SK-N-SH (cell line): Measurements from ENCODE around the gene ARHGEF17. TPM values are rescaled to one million over a fixed set of nuclear protein-coding genes. Genes with fewer than 3 reads are reported as not detected.

ENCODE experiments used
- CTCF ChIA-PET: fragments of 300-600, 350-600 bp; formaldehyde crosslinking; extraction: SDS; loops from one replicate; lab custom pipeline; 2021; lab: Yijun Ruan, JAX
- POLR2A ChIA-PET: fragments of 350-600 bp; sonication (Branson Sonifier 250); formaldehyde crosslinking; extraction: SDS; loops from one replicate; lab custom pipeline; 2020; ENCODE audit warnings: antibody characterized with exemption, inconsistent platforms; lab: Yijun Ruan, JAX
- DNase-seq: peaks from one replicate; pipeline ENCODE4 v3.0.0; 2012
- H2AFZ ChIP-seq: fragments of 200-600 bp; sonication (generic); 2 replicates; pipeline ENCODE4 v1.8.1; 2016; ENCODE audit warnings: antibody characterized with exemption, mild to moderate bottlenecking, low read depth
- H3F3A ChIP-seq: fragments of 200-600 bp; sonication (generic); replicated peaks from 2 replicates; pipeline ENCODE3; 2016; ENCODE audit warnings: antibody characterized with exemption, mild to moderate bottlenecking; ENCODE audit not compliant: insufficient read depth
- H3K27ac ChIP-seq, 2 experiments: fragments of 200-500 bp in 1 of 2; fragments of 200-600 bp in 1 of 2; sonication (Bioruptor generic) in 1 of 2; sonication (generic), shearing (Covaris generic) in 1 of 2; 2 replicates each; pipeline versions ENCODE4 v1.5.1 to v1.6.1; 2014 to 2016; ENCODE audit warnings: low read depth in 2 of 2, inconsistent platforms in 1 of 2, low read length in 1 of 2, mild to moderate bottlenecking in 1 of 2, mixed read lengths in 1 of 2
- H3K27me3 ChIP-seq: fragments of 200-600 bp; sonication (generic), shearing (Covaris generic); 2 replicates; pipeline ENCODE4 v1.6.1; 2016; ENCODE audit warnings: mixed run types; ENCODE audit not compliant: insufficient read depth
- H3K36me3 ChIP-seq, 2 experiments: fragments of 200-500 bp in 1 of 2; fragments of 200-600 bp in 1 of 2; sonication (Bioruptor generic) in 1 of 2; sonication (generic) in 1 of 2; replicated peaks in 1 of 2; 2 replicates each; pipeline versions ENCODE3 to v1.5.1; 2014 to 2016; ENCODE audit warnings: low read length in 1 of 2, mild to moderate bottlenecking in 1 of 2; ENCODE audit not compliant: insufficient read depth in 2 of 2, control insufficient read depth in 1 of 2
- H3K4me1 ChIP-seq, 2 experiments: fragments of 200-500 bp in 1 of 2; fragments of 200-600 bp in 1 of 2; sonication (Bioruptor generic) in 1 of 2; sonication (generic), shearing (Covaris generic) in 1 of 2; 2 replicates each; pipeline versions ENCODE4 v1.5.1 to v1.6.1; 2014 to 2016; ENCODE audit warnings: low read depth in 1 of 2, low read length in 1 of 2, mixed run types in 1 of 2; ENCODE audit not compliant: insufficient read depth in 2 of 2, control insufficient read depth in 1 of 2
- H3K4me2 ChIP-seq: fragments of 200-600 bp; sonication (generic), shearing (Covaris generic); 2 replicates; pipeline ENCODE4 v1.6.1; 2017; ENCODE audit warnings: mixed run types
- H3K4me3 ChIP-seq, 2 experiments: fragments of 200-500 bp in 1 of 2; fragments of 200-600 bp in 1 of 2; sonication (Bioruptor generic) in 1 of 2; sonication (generic), shearing (Covaris generic) in 1 of 2; 2 replicates each; pipeline versions ENCODE4 v1.5.1 to v1.8.1; 2014 to 2016; ENCODE audit warnings: low read depth in 2 of 2, inconsistent platforms in 1 of 2, low read length in 1 of 2, mild to moderate bottlenecking in 1 of 2, mixed read lengths in 1 of 2, moderate library complexity in 1 of 2
- H3K79me2 ChIP-seq: fragments of 200-600 bp; sonication (generic); 2 replicates; pipeline ENCODE4 v1.8.1; 2017; ENCODE audit warnings: mild to moderate bottlenecking; ENCODE audit not compliant: insufficient read depth
- H3K9ac ChIP-seq: fragments of 200-600 bp; sonication (generic); 2 replicates; pipeline ENCODE4 v1.6.1; 2017; ENCODE audit warnings: mixed run types
- H3K9me2 ChIP-seq: fragments of 200-600 bp; sonication (generic); 2 replicates; pipeline ENCODE4 v1.6.1; 2017; ENCODE audit warnings: mixed run types
- H3K9me3 ChIP-seq: fragments of 200-600 bp; sonication (generic); 2 replicates; pipeline ENCODE4 v1.6.1; 2017; ENCODE audit warnings: mixed run types, mild to moderate bottlenecking, moderate library complexity
- H4K20me1 ChIP-seq: fragments of 200-600 bp; sonication (generic); 2 replicates; pipeline ENCODE4 v1.6.1; 2017; ENCODE audit warnings: mild to moderate bottlenecking, mixed run types; ENCODE audit not compliant: insufficient read depth
- CHD2 ChIP-seq: fragments of 150-350 bp; IDR thresholded peaks from 2 replicates; pipeline ENCODE4 v1.6.1; 2018; ENCODE audit warnings: low read length; ENCODE audit not compliant: partially characterized antibody
- CTCF ChIP-seq: fragments of 200-600 bp; sonication (generic); IDR thresholded peaks from 2 replicates; pipeline ENCODE4 v1.6.1; 2017; ENCODE audit warnings: antibody characterized with exemption, mild to moderate bottlenecking, moderate library complexity
- EP300 ChIP-seq, 2 experiments: IDR thresholded peaks; 2 replicates each; pipeline versions ENCODE4 v1.4.0 to v1.6.1; 2012; ENCODE audit warnings: borderline replicate concordance in 1 of 2, low read depth in 1 of 2, low read length in 1 of 2
- EZH2phosphoT487 ChIP-seq: fragments of 200-600 bp; sonication (generic); IDR thresholded peaks from 2 replicates; pipeline ENCODE4 v1.6.1; 2017; ENCODE audit warnings: low read depth, mixed run types, mild to moderate bottlenecking, antibody characterized with exemption, moderate library complexity, borderline replicate concordance
- FOSL2 ChIP-seq: IDR thresholded peaks from 2 replicates; pipeline ENCODE4 v1.4.0; 2012; ENCODE audit warnings: low read depth, mild to moderate bottlenecking, moderate library complexity, borderline replicate concordance
- FOXJ3 ChIP-seq: sonication (generic); formaldehyde crosslinking; IDR thresholded peaks from 2 replicates; pipeline ENCODE4 v1.5.1; 2020; ENCODE audit warnings: mild to moderate bottlenecking, missing genetic modification reagents
- FOXM1 ChIP-seq: IDR thresholded peaks from 2 replicates; pipeline ENCODE4 v1.4.0; 2012; ENCODE audit warnings: low read depth, mild to moderate bottlenecking
- GABPA ChIP-seq: IDR thresholded peaks from 2 replicates; pipeline ENCODE4 v1.4.0; 2012; ENCODE audit warnings: low read depth, mild to moderate bottlenecking
- GATA2 ChIP-seq: sonication (generic); formaldehyde crosslinking; IDR thresholded peaks from 2 replicates; pipeline ENCODE4 v1.5.0; 2020; ENCODE audit warnings: mild to moderate bottlenecking, missing genetic modification reagents
- IRF3 ChIP-seq: fragments of 150-350 bp; IDR thresholded peaks from 2 replicates; pipeline ENCODE4 v1.6.1; 2016; ENCODE audit warnings: mild to moderate bottlenecking, low read depth, low read length
- JUND ChIP-seq: IDR thresholded peaks from 2 replicates; pipeline ENCODE4 v1.4.0; 2012
- MEF2A ChIP-seq: IDR thresholded peaks from 2 replicates; pipeline ENCODE4 v1.4.0; 2012; ENCODE audit warnings: low read depth, borderline replicate concordance
- MXI1 ChIP-seq: IDR thresholded peaks from 2 replicates; pipeline ENCODE4 v1.6.1; 2012; ENCODE audit warnings: mild to moderate bottlenecking, low read depth, low read length, improper control_type of control experiment
- NFIC ChIP-seq: IDR thresholded peaks from 2 replicates; pipeline ENCODE4 v1.4.0; 2012; ENCODE audit warnings: borderline replicate concordance
- NRF1 ChIP-seq: IDR thresholded peaks from 2 replicates; pipeline ENCODE4 v1.6.1; 2012; ENCODE audit warnings: low read depth, mild to moderate bottlenecking, low read length
- PBX3 ChIP-seq: IDR thresholded peaks from 2 replicates; pipeline ENCODE4; 2012
- POLR2AphosphoS5 ChIP-seq: IDR thresholded peaks from 2 replicates; pipeline ENCODE4 v1.6.1; 2012; ENCODE audit warnings: low read depth, low read length
- RAD21 ChIP-seq: IDR thresholded peaks from 2 replicates; pipeline ENCODE4 v1.6.1; 2012; ENCODE audit warnings: mild to moderate bottlenecking, low read length
- RCOR1 ChIP-seq: fragments of 150-350 bp; IDR thresholded peaks from 2 replicates; pipeline ENCODE4 v1.6.1; 2017; ENCODE audit warnings: antibody characterized with exemption, low read length
- REST ChIP-seq: IDR thresholded peaks from 2 replicates; pipeline ENCODE4 v1.6.1; 2012; ENCODE audit warnings: mild to moderate bottlenecking, low read depth, low read length, moderate library complexity
- RFX5 ChIP-seq: IDR thresholded peaks from 2 replicates; pipeline ENCODE4 v1.6.1; 2012; ENCODE audit warnings: mild to moderate bottlenecking, improper control_type of control experiment, low read length
- RXRA ChIP-seq: IDR thresholded peaks from 2 replicates; pipeline ENCODE4 v1.4.0; 2012; ENCODE audit warnings: low read depth, mild to moderate bottlenecking, borderline replicate concordance
- SIN3A ChIP-seq: IDR thresholded peaks from 2 replicates; pipeline ENCODE4 v1.6.1; 2012; ENCODE audit warnings: low read depth, mild to moderate bottlenecking, low read length, moderate library complexity, borderline replicate concordance
- TAF1 ChIP-seq: IDR thresholded peaks from 2 replicates; pipeline ENCODE4 v1.6.1; 2012; ENCODE audit warnings: low read depth, mild to moderate bottlenecking, low read length, moderate library complexity, borderline replicate concordance
- TCF12 ChIP-seq: IDR thresholded peaks from 2 replicates; pipeline ENCODE4 v1.4.0; 2012
- TEAD4 ChIP-seq: IDR thresholded peaks from 2 replicates; pipeline ENCODE4 v1.4.0; 2012; ENCODE audit warnings: mild to moderate bottlenecking, borderline replicate concordance; ENCODE audit not compliant: insufficient read depth
- WGBS: methylation state at CpG from one replicate; pipeline ENCODE4 v1.1.6; 2017; ENCODE audit warnings: low lambda C conversion rate; 5-methylcytosine and 5-hydroxymethylcytosine counted together
- polyA plus RNA-seq, 3 experiments: library from polyadenylated mRNA; depleted of rRNA; stranded (reverse); fragments of >200 nt; gene quantifications; 2 replicates each; pipeline ENCODE4 v1.2.3, GENCODE V29; 2012

Gene ARHGEF17
- polyA plus RNA-seq, 1 of the 3 experiments (the other 2 are of a cell fraction): 45.9 TPM

GRCh38 chr11:73307323-73308002 lies 613 bp upstream of the ARHGEF17 start:
- Histone ChIP-seq H3F3A (peaks cover 6% of the 10 kb centered on the region), H3K9me3 (no peaks in the 10 kb centered on the region), H3K27me3 (no peaks in the 10 kb centered on the region), H3K9me2 (no peaks in the 10 kb centered on the region), H3K79me2 (peaks cover 48% of the 10 kb centered on the region), H3K27ac (peak overlapping the region; percentile 93 to 97), H3K4me2 (peak overlapping the region; percentile 99), H3K4me3 (peak overlapping the region; percentile 76 to 86), H3K9ac (peak overlapping the region; percentile 98), H3K4me1 (peaks cover 35 to 40% of the 10 kb centered on the region in 2 experiments), H4K20me1 (peaks cover 32% of the 10 kb centered on the region), H2AFZ (peak overlapping the region; percentile 78), H3K36me3 (peaks cover 0 to 11% of the 10 kb centered on the region in 2 experiments)
- WGBS: 2% methylated on average over 43 of the region's 56 CpGs
- ChIA-PET CTCF (interaction anchor here (0.6 to 17.6 kb wide), 49 partner anchors 15 to 511 kb away, joined by 3 to 395 read pairs (median 4); partner anchors contain the start of gene FAM168A), POLR2A (interaction anchor here (0.6 to 3.2 kb wide), 5 partner anchors 9 to 39 kb away, joined by 3 to 19 read pairs (median 4); no protein-coding TSS in a partner anchor)
- peak; percentile 97 for DNase-seq
- TF ChIP-seq RXRA (0 out of 2 replicates have a peak, but pooled peaks have one; percentile 19), GATA2 (CRISPR knock-in tag) (no peak), RAD21 (peak; percentile 96), JUND (no peak), CHD2 (peak; percentile 79), EZH2phosphoT487 (no peak), FOXM1 (no peak), EP300 (IDR thresholded peaks at IDR 0.05; ENCODE audit: borderline replicate concordance in 1 of 2, low read depth in 1 of 2, low read length in 1 of 2) (peak in 1 of 2 experiments; percentile 39; a peak in 1 of 4 replicates), TAF1 (no peak), CTCF (peak; percentile 90), RCOR1 (peak; percentile 24; the same call in 1 of the 2 replicates), PBX3 (peak; percentile 22; the same call in 1 of the 2 replicates), TEAD4 (no peak), GABPA (no peak), MXI1 (peak; percentile 76), SIN3A (peak; percentile 69; the same call in 1 of the 2 replicates), POLR2AphosphoS5 (no peak; the same call in 1 of the 2 replicates), FOXJ3 (CRISPR knock-in tag) (no peak), MEF2A (no peak; the same call in 1 of the 2 replicates), IRF3 (no peak), NRF1 (peak; percentile 23; the same call in 1 of the 2 replicates), FOSL2 (no peak), TCF12 (peak; percentile 70), REST (no peak), NFIC (peak; percentile 29; the same call in 1 of the 2 replicates), RFX5 (0 out of 2 replicates have a peak, but pooled peaks have one; percentile 16)
